Smooth muscle cell (in vitro differentiated cells): Measurements from ENCODE around the gene TLN1. TPM values are rescaled to one million over a fixed set of nuclear protein-coding genes. Genes with fewer than 3 reads are reported as not detected.

Experiments
- DNase-seq: peaks from one replicate; lab custom pipeline; 2025; ENCODE audit not compliant: unreplicated experiment; lab: John Stamatoyannopoulos, UW
- H2AFZ ChIP-seq: fragments of 200-600 bp; sonication (generic); 2 replicates; pipeline ENCODE4 v1.6.0; 2016; ENCODE audit warnings: antibody characterized with exemption, low read depth, mild to moderate bottlenecking
- H3F3A ChIP-seq: fragments of 200-600 bp; sonication (generic); 2 replicates; pipeline ENCODE4 v1.6.0; 2017; ENCODE audit warnings: antibody characterized with exemption, low read depth
- H3K27ac ChIP-seq: fragments of 200-600 bp; sonication (generic); 2 replicates; pipeline ENCODE4 v1.5.1; 2016; ENCODE audit warnings: low read depth, mild to moderate bottlenecking
- H3K27me3 ChIP-seq: fragments of 200-600 bp; sonication (generic); 2 replicates; pipeline ENCODE4 v1.6.1; 2016; ENCODE audit warnings: low read depth, mild to moderate bottlenecking
- H3K36me3 ChIP-seq: fragments of 200-600 bp; sonication (generic); 2 replicates; pipeline ENCODE4 v1.5.1; 2016; ENCODE audit warnings: low read depth
- H3K4me1 ChIP-seq: fragments of 200-600 bp; sonication (generic); 2 replicates; pipeline ENCODE4 v1.5.1; 2016; ENCODE audit warnings: low read depth
- H3K4me2 ChIP-seq: fragments of 200-600 bp; sonication (generic); 2 replicates; pipeline ENCODE4 v1.6.0; 2016; ENCODE audit warnings: mild to moderate bottlenecking
- H3K4me3 ChIP-seq: fragments of 200-600 bp; sonication (generic); 2 replicates; pipeline ENCODE4 v1.5.1; 2016; ENCODE audit warnings: mild to moderate bottlenecking
- H3K79me2 ChIP-seq: fragments of 200-600 bp; sonication (generic); 2 replicates; pipeline ENCODE4 v1.6.0; 2016; ENCODE audit warnings: low read depth, mild to moderate bottlenecking
- H3K9ac ChIP-seq: fragments of 200-600 bp; sonication (generic); 2 replicates; pipeline ENCODE4 v1.6.0; 2016; ENCODE audit warnings: low read depth
- H3K9me3 ChIP-seq: fragments of 200-600 bp; sonication (generic); replicated peaks from 2 replicates; pipeline ENCODE4 v1.5.1; 2016; ENCODE audit warnings: low read depth
- H4K20me1 ChIP-seq: fragments of 200-600 bp; sonication (generic); 2 replicates; pipeline ENCODE4 v1.6.0; 2016; ENCODE audit warnings: low read depth
- WGBS: methylation state at CpG from one replicate; pipeline ENCODE4 v1.1.7; 2016; ENCODE audit warnings: low lambda C conversion rate; 5-methylcytosine and 5-hydroxymethylcytosine counted together
- polyA plus RNA-seq: library from polyadenylated mRNA; unstranded; fragments of >200 nt; fragmentation: Nextera tagmentation; extraction: Ambion mirVana; gene quantifications from 2 replicates; pipeline ENCODE4 v1.2.1, GENCODE V29; 2016
- total RNA-seq: library from RNA; depleted of rRNA; stranded (reverse); fragments of >200 nt; gene quantifications from 2 replicates; pipeline ENCODE4 v1.2.3, GENCODE V29; 2014
- TF ChIP-seq, protein P1 (sequence below): fragments of 200-600 bp; sonication (generic); IDR thresholded peaks from 2 replicates; pipeline ENCODE4 v1.5.1; 2017; ENCODE audit warnings: borderline replicate concordance, mild to moderate bottlenecking, antibody characterized with exemption; ENCODE audit not compliant: insufficient read depth, poor library complexity, severe bottlenecking

The TLN1 gene
- total and polyA plus RNA-seq, 2 experiments from 2014 or later: 130 to 145 TPM

- Histone ChIP-seq H3F3A (peaks cover 3% of the 10 kb centered on the region), H4K20me1 (peaks cover 29% of the 10 kb centered on the region), H3K4me1 (no peaks in the 10 kb centered on the region), H3K4me2 (no peak overlapping the region), H3K79me2 (no peaks in the 10 kb centered on the region), H3K27me3 (no peaks in the 10 kb centered on the region), H3K36me3 (peaks cover 33% of the 10 kb centered on the region), H3K27ac (no peak overlapping the region), H3K9ac (no peak overlapping the region), H3K4me3 (no peak overlapping the region), H3K9me3 (no peaks in the 10 kb centered on the region), H2AFZ (no peak overlapping the region)
- TF ChIP-seq, protein P1, sequence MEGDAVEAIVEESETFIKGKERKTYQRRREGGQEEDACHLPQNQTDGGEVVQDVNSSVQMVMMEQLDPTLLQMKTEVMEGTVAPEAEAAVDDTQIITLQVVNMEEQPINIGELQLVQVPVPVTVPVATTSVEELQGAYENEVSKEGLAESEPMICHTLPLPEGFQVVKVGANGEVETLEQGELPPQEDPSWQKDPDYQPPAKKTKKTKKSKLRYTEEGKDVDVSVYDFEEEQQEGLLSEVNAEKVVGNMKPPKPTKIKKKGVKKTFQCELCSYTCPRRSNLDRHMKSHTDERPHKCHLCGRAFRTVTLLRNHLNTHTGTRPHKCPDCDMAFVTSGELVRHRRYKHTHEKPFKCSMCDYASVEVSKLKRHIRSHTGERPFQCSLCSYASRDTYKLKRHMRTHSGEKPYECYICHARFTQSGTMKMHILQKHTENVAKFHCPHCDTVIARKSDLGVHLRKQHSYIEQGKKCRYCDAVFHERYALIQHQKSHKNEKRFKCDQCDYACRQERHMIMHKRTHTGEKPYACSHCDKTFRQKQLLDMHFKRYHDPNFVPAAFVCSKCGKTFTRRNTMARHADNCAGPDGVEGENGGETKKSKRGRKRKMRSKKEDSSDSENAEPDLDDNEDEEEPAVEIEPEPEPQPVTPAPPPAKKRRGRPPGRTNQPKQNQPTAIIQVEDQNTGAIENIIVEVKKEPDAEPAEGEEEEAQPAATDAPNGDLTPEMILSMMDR: no peak
- no peak for DNase-seq
- WGBS: over 99% methylated on average over 7 of the region's 7 CpGs
Observed at GRCh38 chr9:35710818-35711500, 21.0 kb downstream of the TLN1 start.

GRCh38 chr9:35708146-35708545, 23.8 kb downstream of the TLN1 start:
- Histone ChIP-seq H3K79me2 (no peaks in the 10 kb centered on the region), H3K27ac (no peak overlapping the region), H3K4me3 (no peak overlapping the region), H4K20me1 (peaks cover 23% of the 10 kb centered on the region), H3K27me3 (no peaks in the 10 kb centered on the region), H3K4me2 (no peak overlapping the region), H3K9me3 (no peaks in the 10 kb centered on the region), H3K9ac (no peak overlapping the region), H3K4me1 (no peaks in the 10 kb centered on the region), H2AFZ (no peak overlapping the region), H3F3A (peaks cover 2% of the 10 kb centered on the region), H3K36me3 (peaks cover 33% of the 10 kb centered on the region)
- TF ChIP-seq, protein P1: no peak
- DNase-seq: no peak
- 100% methylated on average over 4 of the region's 4 CpGs for WGBS

DNA sequence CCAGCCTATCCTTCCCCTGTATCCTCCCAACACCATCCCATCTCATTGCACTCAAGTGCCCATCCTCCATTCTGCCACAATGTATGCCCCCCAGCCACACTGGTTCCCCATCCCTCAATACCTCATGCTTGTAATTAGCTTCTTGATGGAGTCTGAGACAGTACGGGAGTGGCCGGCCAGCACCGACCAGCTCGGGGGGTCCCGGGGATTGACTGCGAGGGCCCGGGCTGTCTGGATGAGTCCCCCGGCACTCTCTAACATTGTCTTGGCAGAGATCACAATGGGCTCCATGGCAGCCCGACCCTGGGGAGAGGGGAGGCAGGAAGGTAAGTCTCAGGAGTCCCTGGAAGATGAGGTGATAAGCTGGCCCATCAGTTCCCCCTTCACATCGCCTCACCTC, 25.0 kb downstream of the TLN1 start:
- H2AFZ ChIP-seq: no peak overlapping the region
- H3F3A ChIP-seq: no peaks in the 10 kb centered on the region
- H3K4me3 ChIP-seq: no peak overlapping the region
- 92% methylated on average over 10 of the region's 10 CpGs for WGBS
- no peaks in the 10 kb centered on the region for H3K4me1 ChIP-seq
- no peak overlapping the region for H3K27ac ChIP-seq
- no peak for DNase-seq
- no peaks in the 10 kb centered on the region for H3K79me2 ChIP-seq
- TF ChIP-seq, protein P1: no peak
- no peaks in the 10 kb centered on the region for H3K27me3 ChIP-seq
- H4K20me1 ChIP-seq: peaks cover 20% of the 10 kb centered on the region
- no peaks in the 10 kb centered on the region for H3K9me3 ChIP-seq
- peaks cover 36% of the 10 kb centered on the region for H3K36me3 ChIP-seq
- H3K9ac ChIP-seq: no peak overlapping the region
- no peak overlapping the region for H3K4me2 ChIP-seq
